ENCODE measurements around the gene DHRS2.
A peak's percentile ranks its signal among the peaks of the same experiment; 100 is the strongest.
"Not testable (repeated sequence)": the region's sequence is repeated elsewhere in the genome, so short reads cannot be mapped to it uniquely, and the experiment has no call there.

Gene DHRS2

GRCh38 chr14:23648764-23649460 lies 12.7 kb downstream of the DHRS2 start:
- DNase-seq = no peak

GRCh38 chr14:23650506-23650905 lies 14.3 kb downstream of the DHRS2 start:
- no peak for DNase-seq

GRCh38 chr14:23653051-23653450 lies 16.9 kb downstream of the DHRS2 start:
- DNase-seq = no peak

- no peak for DNase-seq
These were observed 18.1 kb downstream of the DHRS2 start for GRCh38 chr14:23654231-23654630.

- no peak for DNase-seq
These were observed 21.9 kb downstream of the DHRS2 start for GRCh38 chr14:23657959-23658470.

GRCh38 chr14:23660290-23661226 lies 24.4 kb downstream of the DHRS2 start:
- DNase-seq = no peak

- no peak for DNase-seq
These were observed 25.4 kb downstream of the DHRS2 start for GRCh38 chr14:23661542-23661941.

- no peak for DNase-seq
These were observed 27.0 kb downstream of the DHRS2 start for GRCh38 chr14:23663127-23663526.

GRCh38 chr14:23663711-23664110 lies 27.5 kb downstream of the DHRS2 start:
- DNase-seq = no peak

GRCh38 chr14:23664207-23664885 lies 28.2 kb downstream of the DHRS2 start:
- no peak for DNase-seq

GRCh38 chr14:23665302-23666016 lies 29.3 kb downstream of the DHRS2 start:
- no peak for DNase-seq

- no peak for DNase-seq
These were observed 31.0 kb downstream of the DHRS2 start for GRCh38 chr14:23667134-23667533.

GRCh38 chr14:23669441-23669840 lies 33.3 kb downstream of the DHRS2 start:
- DNase-seq = no peak

- no peak for DNase-seq
These were observed 34.3 kb downstream of the DHRS2 start for GRCh38 chr14:23670481-23670880.

GRCh38 chr14:23672200-23672599 lies 36.0 kb downstream of the DHRS2 start:
- DNase-seq = no peak

- DNase-seq = no peak
These were observed 39.2 kb downstream of the DHRS2 start for GRCh38 chr14:23675337-23675736.

- DNase-seq = no peak
These were observed 39.7 kb downstream of the DHRS2 start for GRCh38 chr14:23675906-23676305.

- DNase-seq = no peak
These were observed 45.2 kb downstream of the DHRS2 start for GRCh38 chr14:23681337-23681736.

GRCh38 chr14:23689709-23690514 lies 53.7 kb downstream of the DHRS2 start:
- DNase-seq = not testable (repeated sequence)

- DNase-seq = peak; percentile 4
These were observed 56.3 kb downstream of the DHRS2 start for GRCh38 chr14:23692416-23692815.

- no peak for DNase-seq
These were observed 57.1 kb downstream of the DHRS2 start for GRCh38 chr14:23693252-23693775.
